GM19240 (cell line): ENCODE results near the gene GDE1.

Experiments
- DNase-seq: peaks from one replicate; pipeline ENCODE4 v3.0.0; 2011; ENCODE audit warnings: low spot score; ENCODE audit not compliant: insufficient read length

Gene GDE1

GRCh38 chr16:19486750-19487325, 35.1 kb downstream of the GDE1 start:
- no peak for DNase-seq

DNA sequence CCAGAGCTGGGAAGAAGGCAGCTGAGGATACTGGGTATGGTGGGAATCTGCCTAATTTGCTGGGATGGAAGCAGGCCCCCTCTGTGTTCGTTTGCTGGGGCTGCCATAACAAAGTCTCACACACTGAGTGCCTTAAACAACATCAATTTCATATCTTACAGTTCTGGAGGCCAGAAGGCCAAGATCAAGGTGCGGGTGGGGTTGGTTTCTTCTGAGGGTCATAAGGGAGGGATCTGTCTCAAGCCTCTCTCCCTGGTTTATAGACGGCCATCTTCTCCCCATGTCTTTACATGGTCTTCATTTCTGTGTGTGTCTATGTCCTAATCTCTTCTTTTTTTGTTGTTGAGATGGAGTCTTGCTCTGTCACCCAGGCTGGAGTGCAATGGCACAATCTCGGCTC, 35.8 kb downstream of the GDE1 start:
- DNase-seq: no peak

- DNase-seq: no peak
Observed at GRCh38 chr16:19485611-19486010, 36.3 kb downstream of the GDE1 start.

DNA sequence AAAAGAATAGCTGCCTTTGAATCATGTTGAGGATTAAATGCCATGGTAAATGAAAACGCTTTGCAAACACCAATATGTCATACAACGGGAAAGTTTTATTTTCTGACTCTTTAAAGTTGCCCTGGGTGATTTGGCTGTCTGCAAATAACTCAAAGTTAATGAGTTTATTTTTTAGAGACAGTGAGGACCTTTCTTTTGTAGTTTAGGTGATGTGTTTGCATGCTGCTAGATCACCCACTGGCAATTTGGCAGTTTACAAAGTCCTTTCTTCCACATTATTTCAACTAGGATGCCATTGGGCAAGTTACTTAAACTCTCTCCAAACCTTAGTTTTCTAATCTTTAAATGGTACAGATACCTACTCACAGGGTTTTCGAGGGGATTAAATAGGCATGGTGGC, 37.8 kb downstream of the GDE1 start:
- DNase-seq: no peak

DNA sequence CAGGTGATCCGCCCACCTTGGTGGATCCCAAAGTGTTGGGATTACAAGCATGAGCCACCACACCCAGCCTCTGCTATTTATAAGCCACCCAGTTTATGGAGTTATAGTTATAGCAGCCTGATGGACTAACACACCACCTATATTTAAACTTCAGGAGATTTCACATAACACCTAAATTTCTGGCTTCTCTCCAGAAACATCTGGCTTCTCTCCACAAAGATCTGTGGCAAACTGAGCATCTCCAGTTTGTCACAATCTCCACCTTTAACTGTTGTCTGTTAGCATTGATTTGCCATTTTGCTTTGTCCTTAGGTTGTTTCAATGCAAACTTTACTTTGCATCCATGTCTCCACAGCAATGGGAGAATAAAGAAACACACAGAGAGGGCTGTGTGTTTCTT, 39.6 kb downstream of the GDE1 start:
- DNase-seq: no peak

GRCh38 chr16:19481769-19482168, 40.1 kb downstream of the GDE1 start:
- DNase-seq: no peak

- no peak for DNase-seq
Observed at GRCh38 chr16:19481296-19481695, 40.6 kb downstream of the GDE1 start.

- DNase-seq: no peak
Observed at GRCh38 chr16:19479302-19479721, 42.6 kb downstream of the GDE1 start.

- no peak for DNase-seq
Observed at GRCh38 chr16:19478505-19478904, 43.4 kb downstream of the GDE1 start.

DNA sequence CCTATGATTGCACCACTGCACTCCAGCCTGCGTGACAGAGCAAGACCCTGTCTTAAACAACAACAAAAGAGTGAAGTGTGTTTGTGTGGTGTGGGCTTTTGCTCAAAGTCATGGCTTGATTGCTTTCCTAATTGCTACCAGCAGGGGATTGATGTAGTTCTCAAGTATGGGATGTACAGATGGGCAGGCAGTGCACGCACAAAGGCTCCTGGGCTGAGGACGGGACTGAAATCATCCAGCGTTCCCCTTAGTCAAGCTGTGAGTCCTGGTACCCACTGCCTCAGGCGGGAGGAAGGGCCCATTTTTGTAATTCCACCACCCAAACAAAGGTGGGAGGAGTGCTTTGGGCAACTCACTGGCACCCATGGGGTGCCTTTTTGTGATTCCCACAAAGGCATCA, 47.3 kb downstream of the GDE1 start:
- DNase-seq: no peak

GRCh38 chr16:19472482-19472881, 49.4 kb downstream of the GDE1 start:
- DNase-seq: no peak

DNA sequence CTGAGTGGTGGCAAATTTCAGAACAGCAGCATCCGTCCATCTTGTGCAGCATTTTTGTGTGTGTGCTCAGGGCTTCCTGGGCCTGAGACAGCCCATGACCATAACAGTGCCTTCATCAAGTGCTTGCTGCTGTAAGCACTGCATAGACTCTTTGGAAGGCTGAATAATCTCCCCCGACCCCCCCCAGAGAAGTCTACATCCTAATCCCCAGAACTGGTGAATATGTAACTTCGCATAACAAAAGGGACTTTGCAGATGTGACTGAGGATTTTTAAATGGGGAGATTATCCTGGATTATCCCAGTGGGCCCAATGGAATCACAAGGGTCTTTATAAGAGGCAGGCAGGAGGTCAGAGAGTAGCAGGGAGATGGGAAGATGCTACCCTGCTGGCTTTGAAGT, 53.6 kb downstream of the GDE1 start:
- no peak for DNase-seq

DNA sequence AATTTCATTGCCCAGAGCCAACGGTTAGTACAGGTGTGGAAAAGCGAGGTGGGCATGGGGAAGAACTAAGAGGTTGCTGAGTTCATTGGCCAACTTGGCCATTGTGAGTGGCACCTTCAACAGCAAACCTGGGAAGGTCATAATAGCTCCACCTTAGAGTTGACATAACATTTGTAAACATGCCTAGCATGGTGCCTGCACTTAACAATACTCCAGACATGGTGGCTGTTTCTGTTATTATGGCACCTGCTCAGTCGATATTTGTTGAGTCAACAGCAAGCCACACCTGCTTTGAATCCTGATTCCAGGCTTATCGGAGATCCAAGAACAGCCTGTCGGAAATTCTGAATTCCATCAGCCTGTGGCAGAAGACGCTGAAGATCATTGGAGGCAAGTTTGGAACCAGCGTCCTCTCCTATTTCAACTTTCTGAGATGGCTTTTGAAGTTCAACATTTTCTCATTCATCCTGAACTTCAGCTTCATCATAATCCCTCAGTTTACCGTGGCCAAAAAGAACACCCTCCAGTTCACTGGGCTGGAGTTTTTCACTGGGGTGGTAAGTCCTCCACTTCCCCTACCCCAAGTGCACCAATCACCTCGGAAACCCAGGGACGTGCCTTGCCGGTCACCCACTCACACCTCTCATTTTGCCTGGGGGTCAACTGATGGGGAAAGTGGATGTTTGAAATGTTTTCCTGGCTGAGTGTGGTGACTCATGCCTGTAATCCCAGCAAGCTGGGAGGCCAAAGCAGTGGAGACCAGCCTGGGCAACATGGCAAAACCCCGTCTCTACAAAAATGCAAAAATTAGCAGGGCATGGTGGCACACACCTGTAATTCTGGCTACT, 58.2 kb downstream of the GDE1 start:
- no peak for DNase-seq

DNA sequence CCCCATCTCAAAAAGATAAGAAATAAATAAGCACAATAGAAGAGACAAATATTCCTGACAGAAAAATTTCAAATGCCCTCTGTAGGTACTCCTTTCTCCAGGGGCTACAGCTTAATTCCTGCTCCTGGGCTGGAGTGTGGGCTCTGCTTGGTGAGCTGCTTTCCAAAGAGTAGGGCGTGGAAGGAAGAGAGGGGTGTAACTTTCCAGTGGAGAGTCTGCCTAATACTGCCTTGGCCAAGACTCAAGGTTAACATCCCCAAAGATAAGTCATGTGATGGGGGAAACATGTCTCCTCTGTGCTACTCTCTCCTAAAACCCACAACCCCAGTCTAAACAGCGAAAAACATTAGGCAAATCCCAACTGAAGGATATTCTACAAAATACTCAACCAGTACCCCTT, 61.5 kb downstream of the GDE1 start:
- DNase-seq: no peak

GRCh38 chr16:19458722-19459379, 63.0 kb downstream of the GDE1 start:
- DNase-seq: no peak
